Right kidney (tissue), 1 donor: ENCODE data around the gene STKLD1.

Experiments
- DNase-seq: peaks from one replicate; pipeline ENCODE4 v3.0.0-alpha.2; 2016

STKLD1 gene

DNA sequence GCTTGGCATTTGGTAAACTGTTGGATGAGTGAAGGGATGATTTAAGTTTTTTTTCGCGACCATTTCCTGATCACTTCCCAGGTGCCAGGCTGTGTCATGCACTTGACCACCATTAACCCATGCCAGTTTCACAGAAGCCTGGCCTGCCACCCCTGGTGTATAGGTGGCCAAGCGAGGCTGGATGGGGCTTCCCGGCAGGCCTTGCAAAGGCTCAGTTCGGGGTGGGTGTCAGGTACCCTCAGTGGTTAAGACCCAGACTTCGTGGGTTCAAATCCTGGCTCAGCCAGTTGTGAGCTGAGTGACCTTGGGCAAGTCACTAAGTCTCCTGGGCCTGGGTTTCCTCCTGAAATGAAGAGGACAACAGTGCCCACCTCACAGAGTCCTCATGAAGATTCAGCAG is 30.6 kb upstream of the STKLD1 start:
- no peak for DNase-seq

DNA sequence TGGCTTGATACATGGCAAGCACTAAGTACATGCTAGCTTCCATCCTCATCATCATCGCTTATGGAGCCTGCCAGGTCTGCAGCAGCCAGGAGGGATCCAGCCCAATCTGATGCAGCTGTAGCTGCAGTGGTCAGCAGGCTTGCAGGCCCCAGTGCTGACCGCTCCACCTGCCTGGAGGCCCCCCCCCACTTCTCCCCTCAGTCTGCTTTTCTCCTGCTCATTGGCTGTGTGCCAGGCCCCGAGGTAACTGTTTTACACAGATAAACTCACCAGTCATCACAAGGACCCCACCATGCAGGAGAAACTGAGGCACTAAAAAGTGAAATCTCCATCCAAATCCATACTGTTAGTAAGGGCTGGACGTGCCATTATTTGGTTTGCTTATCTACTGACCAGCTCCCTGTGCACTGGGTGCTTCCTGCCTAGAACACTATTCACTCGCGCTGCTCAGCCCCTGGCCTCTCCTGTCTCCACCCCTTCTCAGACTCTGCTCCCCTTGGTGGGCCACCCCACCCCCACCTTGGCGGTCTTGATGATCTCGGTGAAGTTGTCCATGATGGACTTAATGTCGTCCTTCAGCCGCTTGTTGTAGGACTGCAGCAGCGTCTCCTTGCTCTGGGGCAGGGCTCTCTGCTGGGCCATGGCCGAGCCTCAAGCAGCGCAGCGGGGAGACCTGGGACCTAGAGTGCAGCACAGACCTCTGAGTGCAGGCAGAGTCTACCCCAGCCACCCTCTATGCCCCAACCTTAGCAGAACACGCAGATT is 30.0 kb upstream of the STKLD1 start:
- no peak for DNase-seq

- peak; percentile 79 for DNase-seq
Measured at GRCh38 chr9:133347515-133347984, 28.6 kb upstream of the STKLD1 start.

DNA sequence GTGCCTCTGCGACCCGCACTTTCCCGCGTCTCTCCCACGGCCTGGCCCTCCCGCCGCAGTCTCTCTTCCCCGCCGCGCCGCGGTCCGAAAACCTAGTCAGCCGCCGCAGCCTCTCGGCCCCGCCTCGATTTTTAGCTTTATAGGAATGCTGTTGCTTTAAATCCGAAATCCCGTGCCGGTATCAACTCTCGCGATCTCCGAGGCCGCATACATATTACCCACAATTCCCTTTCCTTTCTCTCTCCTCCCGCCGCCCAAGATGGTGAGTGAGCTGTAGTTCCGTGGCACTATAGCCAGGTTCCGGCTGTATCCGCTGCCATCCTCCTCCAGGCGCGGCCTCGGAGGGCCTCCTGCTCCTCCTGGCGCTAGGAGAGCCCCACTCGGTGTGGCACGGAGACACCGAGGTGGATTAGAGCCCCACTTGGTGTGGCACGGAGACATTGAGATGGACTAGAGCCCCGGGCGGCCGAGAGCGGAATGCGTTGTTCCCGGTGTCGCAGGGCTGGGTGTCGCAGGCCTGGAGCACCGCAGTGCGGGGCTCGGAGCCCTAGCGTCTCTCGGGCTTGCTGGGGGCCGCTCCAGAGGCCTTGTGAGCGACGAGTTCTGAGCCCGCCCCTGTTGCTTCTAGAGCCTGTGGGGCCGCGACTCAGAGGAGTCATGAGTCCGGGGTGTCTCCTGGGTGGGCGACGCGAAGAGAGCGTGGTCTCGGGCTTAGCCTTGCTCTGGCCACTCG is 28.0 kb upstream of the STKLD1 start, which contains the start of the genes MED22 and RPL7A:
MED22 (minus strand) TSS at position 147 of the 733 bp plus-strand sequence. CDS start 1,469 bp downstream, outside the sequence.
RPL7A (plus strand) TSS at position 234 of the 733 bp plus-strand sequence; CDS start at position 260, 26 bp downstream.
- peak; percentile 92 for DNase-seq

DNA sequence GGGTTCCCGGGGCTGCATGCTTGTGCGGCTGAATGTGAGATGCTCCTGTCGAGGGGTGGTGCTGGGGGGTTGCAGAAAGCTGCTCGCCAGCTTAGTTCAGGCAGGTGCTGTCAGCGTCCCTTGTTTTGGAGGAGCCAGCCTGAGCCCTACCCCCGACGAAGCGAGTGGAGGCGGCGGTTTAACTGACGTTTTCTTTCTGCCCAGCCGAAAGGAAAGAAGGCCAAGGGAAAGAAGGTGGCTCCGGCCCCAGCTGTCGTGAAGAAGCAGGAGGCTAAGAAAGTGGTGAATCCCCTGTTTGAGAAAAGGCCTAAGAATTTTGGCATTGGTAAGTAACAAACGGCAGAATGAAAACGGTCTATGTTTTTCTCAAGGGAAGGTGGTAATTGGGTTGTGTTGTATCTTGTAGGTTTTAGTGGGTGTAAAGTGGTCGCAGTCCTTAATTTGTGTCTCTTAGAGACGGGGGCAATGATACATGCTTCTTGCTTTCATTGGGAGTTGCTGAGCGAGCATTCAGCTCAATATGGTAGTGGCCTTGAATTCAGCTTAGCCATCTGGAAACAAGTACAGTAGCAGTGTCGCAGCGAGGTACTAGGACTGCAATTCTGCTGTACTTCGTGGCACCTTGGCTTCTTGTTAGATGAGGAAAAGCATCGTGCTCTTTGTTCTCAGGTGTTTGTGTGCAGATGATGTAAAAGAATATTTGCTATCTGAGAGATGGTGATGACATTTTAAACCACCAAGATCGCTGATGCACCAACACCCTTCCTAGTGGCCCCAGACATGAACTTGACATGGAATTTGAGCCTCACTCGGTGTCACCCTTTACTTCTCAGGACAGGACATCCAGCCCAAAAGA is 27.2 kb upstream of the STKLD1 start:
- no peak for DNase-seq

GRCh38 chr9:133349965-133350616 is 26.1 kb upstream of the STKLD1 start:
- no peak for DNase-seq

- DNase-seq = no peak
Measured at GRCh38 chr9:133351526-133351907, 24.6 kb upstream of the STKLD1 start.

GRCh38 chr9:133351908-133352634 is 24.1 kb upstream of the STKLD1 start:
- no peak for DNase-seq

DNA sequence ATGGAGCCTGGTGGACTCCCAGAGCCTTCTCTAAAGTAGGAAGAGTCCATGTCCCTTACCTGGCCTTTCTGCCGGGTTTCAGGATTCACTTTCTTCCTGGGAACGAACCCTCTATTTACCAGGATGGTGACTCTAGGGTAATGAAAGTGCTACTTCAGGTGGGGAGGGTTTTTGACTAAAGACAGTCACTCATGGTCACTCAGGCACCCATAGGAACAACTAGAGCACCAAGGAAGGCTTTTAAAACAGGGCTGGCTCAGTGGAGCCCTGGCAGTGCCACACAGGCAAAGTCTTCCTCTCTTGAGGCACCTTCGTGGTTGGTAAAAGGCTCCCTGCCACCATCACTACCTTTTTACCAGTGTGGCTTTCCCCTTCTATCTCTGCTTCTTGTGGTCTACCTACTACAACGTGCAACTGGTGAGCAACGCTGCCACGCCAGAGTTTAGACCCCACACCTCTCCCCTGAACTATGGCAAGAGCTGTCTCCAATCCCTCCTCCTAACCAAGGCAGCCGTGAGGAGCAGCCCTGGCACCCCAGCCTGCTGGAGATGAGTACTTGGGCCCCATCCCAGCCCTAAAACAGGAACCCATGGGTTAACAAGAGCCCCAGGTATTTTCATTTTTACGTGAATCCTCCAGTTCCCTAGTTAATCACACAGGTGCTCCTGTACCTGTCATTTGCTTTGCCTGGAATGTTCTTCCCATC is 23.4 kb upstream of the STKLD1 start:
- no peak for DNase-seq

DNA sequence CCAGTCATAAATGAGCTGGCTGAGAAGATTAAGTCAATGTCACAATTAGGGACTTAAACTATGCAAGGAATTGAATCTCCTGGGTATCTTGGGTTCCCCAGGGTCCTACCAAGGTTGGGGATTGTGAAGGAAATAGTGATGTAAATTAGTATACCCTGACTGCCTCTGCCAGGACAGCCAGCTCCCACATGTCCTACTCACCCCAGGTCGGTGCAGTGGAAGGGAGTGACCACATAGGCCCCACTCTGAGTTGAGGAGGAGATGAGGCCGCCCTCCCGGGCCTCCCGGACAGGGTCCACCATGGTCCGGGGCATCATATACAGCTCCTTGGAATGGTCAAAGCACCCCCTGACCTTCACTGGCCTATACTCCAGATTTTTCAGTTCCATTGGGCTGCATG is 22.6 kb upstream of the STKLD1 start:
- no peak for DNase-seq

DNA sequence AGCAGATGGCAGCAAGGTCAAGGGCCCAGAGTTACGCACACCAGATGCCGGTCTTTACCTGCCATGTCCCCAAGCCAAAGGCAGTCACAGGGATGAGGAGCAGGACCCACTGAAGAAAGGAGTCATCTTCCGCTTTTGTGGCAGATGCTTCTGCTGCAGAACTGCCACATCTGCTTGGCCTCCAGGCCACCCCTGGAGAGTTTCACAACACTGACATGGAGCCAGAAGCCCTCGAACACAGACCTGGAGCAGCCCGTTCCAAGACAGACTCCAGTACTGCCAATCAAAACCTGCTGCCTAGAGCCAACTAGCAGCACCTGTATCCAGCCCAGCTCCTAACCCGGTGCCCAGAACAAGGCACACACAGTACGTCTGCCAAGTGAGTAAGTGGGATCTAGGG is 21.4 kb upstream of the STKLD1 start:
- no peak for DNase-seq

DNA sequence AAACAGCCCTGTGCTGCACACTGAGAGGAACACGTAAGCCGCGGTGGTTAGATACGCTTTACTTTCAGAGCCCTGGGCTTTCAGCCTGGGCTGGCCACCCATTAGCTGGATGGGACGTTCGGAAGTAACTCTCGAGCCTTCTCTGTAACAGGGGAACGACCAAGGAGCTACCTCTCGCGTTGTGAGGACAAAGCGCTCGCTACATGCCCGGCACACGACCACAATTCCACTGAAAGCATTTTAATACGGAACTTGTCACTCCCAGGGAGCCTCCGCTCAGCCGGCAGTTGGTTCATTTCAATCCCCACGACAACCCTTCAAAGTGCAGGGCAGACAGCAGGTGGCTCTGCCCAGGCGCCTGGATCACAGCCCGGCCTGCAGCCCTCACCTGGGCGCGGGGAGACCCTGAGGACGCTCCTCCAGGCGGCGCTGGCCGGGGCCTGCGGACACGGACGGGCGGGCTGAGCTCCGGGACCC is 20.2 kb upstream of the STKLD1 start:
- no peak for DNase-seq

DNA sequence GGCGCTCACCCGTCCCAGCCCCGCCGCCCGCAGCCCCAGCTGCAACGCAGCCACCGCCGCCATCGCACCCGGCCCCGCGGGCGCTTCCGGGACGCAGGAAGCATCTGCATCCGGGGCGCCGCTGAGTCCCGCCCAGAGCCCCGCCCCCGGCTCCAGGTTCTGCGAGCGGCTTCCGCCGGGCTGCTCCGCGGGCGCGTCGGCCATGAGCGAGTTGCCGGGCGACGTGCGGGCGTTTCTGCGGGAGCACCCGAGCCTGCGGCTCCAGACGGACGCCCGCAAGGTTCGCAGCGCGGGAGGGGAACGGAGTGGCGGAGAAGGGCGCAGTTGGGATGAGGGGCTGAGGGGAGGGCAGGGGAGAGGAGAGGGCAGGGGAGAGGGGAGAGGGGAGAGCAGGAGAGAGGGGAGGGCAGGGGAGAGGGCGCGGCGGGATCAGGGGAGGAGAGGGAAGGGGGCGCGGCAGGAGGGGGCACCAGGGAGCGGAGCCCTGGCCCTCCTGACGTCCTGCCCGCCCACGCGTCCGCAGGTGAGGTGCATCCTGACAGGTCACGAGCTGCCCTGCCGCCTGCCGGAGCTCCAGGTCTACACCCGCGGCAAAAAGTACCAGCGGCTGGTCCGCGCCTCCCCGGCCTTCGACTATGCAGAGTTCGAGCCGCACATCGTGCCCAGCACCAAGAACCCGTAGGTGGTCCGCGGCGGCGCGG is 19.6 kb upstream of the STKLD1 start, which contains the start of the genes SURF1 and SURF2:
SURF1 (minus strand) TSS at position 97 of the 701 bp plus-strand sequence; CDS start at position 63, 34 bp downstream.
SURF2 (plus strand) TSS at position 160 of the 701 bp plus-strand sequence; CDS start at position 203, 43 bp downstream.
- peak; percentile 70 for DNase-seq

DNA sequence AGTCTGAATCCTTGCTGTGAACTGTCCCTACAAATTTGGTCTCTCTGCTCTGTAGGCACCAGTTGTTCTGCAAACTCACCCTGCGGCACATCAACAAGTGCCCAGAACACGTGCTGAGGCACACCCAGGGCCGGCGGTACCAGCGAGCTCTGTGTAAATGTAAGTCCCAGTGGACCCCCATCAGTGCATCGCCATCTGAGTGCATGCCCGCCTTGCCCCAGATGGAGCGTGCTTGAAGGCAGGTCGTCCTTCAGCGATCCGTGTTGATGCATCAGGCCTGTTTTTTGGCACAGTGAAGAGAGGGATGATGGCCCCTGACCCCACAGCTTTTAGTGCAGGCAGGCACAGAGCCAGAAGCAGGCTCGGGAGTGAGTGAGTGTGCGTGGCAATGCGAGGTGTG is 18.5 kb upstream of the STKLD1 start:
- DNase-seq = no peak

- no peak for DNase-seq
Measured at GRCh38 chr9:133359399-133360175, 16.6 kb upstream of the STKLD1 start.

- DNase-seq = no peak
Measured at GRCh38 chr9:133360400-133361393, 15.5 kb upstream of the STKLD1 start.

- DNase-seq = no peak
Measured at GRCh38 chr9:133361507-133362092, 14.6 kb upstream of the STKLD1 start.
